GM10847 (cell line): ENCODE data around the gene PARL.

Source experiments
- POLR2A ChIP-seq: IDR thresholded peaks from 2 replicates; pipeline ENCODE4 v1.6.1; 2011; ENCODE audit not compliant: insufficient read length; ENCODE audit errors: extremely low read depth

PARL gene

DNA sequence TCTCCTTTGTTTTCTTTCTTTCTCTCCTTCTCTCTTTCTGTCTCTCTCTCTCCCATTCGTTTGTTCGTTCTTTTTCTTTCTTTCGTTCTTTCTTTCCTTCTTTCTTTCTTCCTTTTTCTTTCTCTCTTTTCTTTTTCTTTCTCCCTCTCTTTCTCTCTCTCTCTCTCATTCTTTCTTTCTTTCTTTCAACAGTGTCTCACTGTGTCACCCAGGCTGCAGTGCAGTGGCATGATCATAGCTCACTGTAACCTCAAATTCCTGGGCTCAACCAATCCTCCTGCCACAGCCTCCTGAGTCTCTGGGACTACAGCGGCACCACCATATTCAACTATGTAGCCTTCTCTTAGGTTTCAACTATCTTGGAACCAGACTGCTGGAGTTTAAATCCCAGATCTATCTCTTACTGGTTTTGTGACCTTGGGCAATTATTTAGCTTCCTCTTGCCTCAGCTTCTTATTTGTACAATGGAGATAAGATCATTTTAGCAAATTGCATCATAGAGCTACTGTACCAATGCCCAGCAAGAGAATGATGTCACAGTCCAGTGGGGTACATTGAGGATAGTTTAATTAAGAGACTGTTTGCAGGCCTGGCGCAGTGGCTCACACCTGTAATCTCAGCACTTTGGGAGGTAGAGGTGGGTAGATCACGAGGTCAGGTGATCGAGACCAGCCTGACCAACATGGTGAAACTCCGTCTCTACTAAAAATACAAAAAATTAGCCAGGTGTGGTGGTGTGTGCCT, 27.3 kb upstream of the PARL start:
- TF ChIP-seq POLR2A = no peak

DNA sequence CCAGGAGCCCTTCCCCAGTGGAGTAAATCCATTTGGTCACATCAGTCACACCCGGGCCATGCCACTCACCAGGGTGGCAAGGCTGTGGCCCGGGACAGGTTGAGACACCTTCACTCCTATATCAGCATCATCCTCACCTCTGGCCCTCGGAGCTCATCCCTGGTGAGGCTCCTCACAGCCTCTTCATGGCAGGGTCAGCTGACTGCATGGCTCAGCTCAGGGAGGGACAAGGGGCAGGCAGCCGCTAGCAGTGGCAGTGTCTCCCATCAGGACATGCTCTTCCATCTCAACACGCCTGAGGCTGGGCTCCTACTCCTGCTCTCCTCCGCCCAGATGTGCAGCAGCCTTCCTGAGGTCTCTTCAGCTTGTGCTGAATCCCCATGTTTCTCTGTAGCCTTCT, 26.4 kb upstream of the PARL start:
- no peak for TF ChIP-seq POLR2A

DNA sequence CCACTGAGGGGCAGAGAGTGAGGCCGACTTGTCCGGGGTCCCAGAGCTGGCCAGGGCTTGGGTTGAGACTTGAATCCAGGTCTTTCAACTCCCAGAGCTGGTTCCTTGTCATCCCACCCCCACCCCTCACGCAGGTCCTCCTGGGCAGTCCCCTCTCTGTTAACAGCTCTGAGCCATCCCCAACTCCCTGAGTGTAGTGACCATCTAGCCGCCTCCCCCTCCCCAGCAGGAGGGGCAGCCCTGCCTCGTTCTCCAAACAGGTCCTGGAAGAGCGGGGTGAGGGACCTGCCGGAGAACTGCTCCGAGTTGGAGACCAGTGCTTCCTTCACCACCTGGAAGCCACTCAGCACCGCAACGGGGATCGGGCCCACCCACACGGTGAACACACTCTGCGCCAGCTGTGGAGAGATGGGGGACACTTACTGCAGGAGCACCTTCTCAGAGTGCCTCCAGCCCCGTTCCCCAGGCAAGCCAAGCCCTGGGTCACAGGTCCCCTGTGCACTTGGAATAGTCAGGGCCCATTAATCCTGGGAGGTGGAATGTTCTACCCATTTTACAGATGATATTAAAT, 24.4 kb upstream of the PARL start:
- no peak for TF ChIP-seq POLR2A

- TF ChIP-seq POLR2A = no peak
These were observed 23.2 kb upstream of the PARL start for GRCh38 chr3:183907911-183908331.

GRCh38 chr3:183907176-183907575, 22.5 kb upstream of the PARL start:
- TF ChIP-seq POLR2A = no peak

DNA sequence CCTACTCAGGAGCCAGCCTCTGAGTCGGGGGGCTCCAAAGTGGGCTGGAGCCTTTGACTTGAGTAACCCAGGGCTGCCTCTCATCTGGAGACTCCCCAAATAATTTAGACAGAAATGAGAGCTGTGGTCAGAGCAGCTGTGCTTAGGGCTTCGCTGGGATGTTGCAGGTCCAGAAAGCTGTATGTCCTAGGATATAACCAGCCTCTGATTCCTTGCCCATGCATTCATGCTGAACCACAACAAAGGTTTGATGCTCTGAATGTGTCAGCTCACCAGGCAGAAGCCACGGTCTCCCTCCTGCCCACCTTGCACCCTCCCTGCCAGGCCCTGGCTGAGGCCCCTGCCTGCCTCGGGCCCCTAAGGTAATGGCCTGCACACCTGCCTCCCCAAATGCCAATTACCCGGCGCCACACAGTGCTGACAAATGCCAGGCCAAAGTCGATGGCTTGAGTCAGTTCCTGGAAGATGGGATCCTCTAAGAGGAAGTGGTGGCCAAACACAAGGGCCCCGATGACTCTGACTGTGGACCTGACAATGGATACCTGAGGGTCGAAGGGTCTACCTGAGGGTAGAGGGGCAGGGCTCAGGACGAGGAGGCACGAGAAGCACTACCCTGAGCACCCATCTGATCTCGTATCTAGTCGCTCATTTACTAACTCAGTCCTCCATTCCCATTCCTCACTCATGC, 21.7 kb upstream of the PARL start:
- no peak for TF ChIP-seq POLR2A

DNA sequence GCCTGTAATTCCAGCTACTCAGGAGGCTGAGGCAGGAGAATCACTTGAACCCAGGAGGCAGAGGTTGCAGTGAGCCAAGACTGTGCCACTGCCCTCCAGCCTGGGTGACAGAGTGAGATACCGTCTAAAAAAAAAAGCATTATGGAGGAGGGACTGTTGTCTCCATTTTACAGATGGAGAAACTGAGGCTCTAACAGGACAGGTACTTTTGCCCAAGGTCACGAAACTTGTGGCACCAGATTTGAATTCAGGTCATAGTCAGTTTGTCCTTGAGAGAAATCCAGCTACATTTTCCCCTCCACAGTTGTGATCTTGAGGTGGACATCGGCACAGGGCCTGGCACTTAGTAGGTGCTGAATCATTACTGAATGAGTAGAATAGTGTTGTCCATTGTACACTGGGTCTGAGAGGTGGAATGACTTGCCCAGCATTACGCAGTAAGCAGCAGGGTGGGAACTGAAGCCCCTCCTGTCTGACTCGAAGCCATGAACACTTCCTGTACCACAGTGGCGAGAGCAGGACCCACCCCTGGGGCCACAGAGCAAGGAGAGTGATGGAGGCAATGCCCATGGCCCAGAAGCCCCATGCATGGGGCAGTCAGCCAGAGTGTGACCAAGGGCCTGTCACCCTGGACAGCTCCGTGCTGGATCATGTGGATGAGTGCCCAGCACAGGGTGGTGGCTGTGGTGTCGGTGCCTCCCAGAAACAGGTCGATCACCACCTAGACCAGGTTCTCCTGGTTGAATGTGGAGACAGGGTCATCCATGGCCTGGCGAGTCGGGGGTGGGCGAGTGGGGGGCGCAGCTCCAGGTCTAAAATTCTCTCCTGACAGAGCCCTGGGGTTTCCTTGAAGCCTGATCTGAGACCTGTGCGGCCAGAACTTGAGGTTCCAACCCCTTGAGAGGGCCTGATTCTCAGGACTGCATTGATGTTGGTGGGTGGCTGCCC, 20.4 kb upstream of the PARL start:
- TF ChIP-seq POLR2A = no peak

GRCh38 chr3:183898028-183898431, 13.3 kb upstream of the PARL start:
- no peak for TF ChIP-seq POLR2A

DNA sequence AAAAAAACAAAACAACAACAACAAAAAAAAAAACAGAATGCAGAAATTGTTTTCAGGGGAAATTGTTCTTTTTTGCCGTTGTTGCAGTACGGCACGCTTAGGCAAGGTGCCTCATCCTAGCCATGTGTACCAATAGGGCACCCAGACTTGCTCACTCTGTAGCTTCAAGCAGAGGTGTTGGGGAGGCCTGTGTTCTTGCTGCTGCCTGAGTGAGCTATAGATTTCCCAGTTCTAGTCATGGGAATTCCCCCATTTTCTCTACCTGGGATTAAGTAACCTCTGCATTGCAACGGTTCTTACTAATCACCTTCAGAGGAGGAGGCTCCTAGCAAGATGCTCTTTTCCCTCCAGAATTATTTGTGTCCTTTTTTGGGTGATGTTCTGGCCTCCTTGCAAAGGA, 12.9 kb upstream of the PARL start:
- TF ChIP-seq POLR2A = no peak

GRCh38 chr3:183896610-183897009, 11.9 kb upstream of the PARL start:
- TF ChIP-seq POLR2A = no peak

GRCh38 chr3:183896184-183896583, 11.5 kb upstream of the PARL start:
- no peak for TF ChIP-seq POLR2A

- TF ChIP-seq POLR2A = no peak
These were observed 11.1 kb upstream of the PARL start for GRCh38 chr3:183895774-183896173.

- no peak for TF ChIP-seq POLR2A
These were observed 10.6 kb upstream of the PARL start for GRCh38 chr3:183895296-183895695.

DNA sequence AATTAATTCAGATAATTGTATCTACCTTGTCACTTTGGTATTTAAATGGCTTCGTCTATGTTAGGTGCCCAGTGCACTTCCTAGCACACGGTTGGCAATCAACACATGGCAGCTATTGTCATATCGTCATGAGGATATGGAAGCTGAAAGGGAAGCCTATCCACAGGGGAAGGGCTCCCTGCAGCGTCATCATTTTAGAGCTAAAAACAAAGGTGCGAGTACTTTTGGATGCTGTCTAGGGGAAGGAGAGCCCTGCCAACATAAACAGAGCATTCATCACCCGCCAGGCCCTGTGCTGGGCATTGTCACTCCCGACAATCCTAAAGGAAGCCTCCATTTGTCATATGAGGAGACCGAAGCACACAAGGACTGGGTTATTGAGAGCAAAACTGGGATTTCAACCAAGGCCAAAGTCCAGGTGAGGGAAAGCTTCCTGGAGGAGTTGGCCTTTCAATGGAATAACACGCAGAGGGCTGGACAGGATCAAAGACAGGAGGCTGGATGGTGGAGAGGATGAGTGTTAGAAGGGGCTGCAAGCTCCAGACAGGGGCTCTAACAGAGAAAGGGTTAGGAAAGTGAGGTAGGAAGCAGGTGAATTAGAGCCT, 8.0 kb upstream of the PARL start:
- TF ChIP-seq POLR2A = no peak

DNA sequence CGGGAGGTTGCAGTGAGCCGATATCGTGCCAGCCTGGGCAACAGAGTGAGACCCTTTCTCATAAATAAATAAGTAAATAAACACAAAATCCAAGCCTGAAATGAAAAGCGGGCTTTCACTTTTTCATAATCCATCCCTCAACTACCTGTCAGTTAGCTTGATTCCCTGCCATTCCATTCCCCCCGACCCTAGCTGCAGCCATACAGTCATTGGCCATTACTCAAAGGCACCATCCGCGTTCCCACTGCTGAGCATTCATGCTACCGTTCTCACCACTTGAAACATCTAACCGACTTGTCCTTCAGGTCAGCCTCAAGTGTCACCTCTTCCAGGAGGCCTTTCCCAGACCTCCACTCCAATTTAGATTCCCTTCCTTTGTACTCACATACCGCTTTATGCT, 1.1 kb upstream of the PARL start:
- no peak for TF ChIP-seq POLR2A
